AG09309 (cell line): ENCODE measurements around the gene TAF5L.
"Not testable (repeated sequence)": the region's sequence is repeated elsewhere in the genome, so short reads cannot be mapped to it uniquely, and the experiment has no call there.

Source experiments
- DNase-seq: peaks from one replicate; pipeline ENCODE4 v3.0.0-alpha.2; 2010; ENCODE audit warnings: low read depth
- H3K4me3 ChIP-seq: 2 replicates; pipeline ENCODE4 v1.5.1; 2011; ENCODE audit warnings: mild to moderate bottlenecking, low read depth, low read length, moderate library complexity; ENCODE audit not compliant: control insufficient read depth
- TF ChIP-seq, protein P1 (sequence below): IDR thresholded peaks from 2 replicates; pipeline ENCODE4 v1.5.1; 2011; ENCODE audit warnings: mild to moderate bottlenecking, low read depth, low read length, inconsistent platforms; ENCODE audit not compliant: insufficient read depth, control insufficient read depth; ENCODE audit errors: missing control alignments

Gene TAF5L

GRCh38 chr1:229597877-229598276 lies 28.0 kb downstream of the TAF5L start:
- TF ChIP-seq, protein P1, sequence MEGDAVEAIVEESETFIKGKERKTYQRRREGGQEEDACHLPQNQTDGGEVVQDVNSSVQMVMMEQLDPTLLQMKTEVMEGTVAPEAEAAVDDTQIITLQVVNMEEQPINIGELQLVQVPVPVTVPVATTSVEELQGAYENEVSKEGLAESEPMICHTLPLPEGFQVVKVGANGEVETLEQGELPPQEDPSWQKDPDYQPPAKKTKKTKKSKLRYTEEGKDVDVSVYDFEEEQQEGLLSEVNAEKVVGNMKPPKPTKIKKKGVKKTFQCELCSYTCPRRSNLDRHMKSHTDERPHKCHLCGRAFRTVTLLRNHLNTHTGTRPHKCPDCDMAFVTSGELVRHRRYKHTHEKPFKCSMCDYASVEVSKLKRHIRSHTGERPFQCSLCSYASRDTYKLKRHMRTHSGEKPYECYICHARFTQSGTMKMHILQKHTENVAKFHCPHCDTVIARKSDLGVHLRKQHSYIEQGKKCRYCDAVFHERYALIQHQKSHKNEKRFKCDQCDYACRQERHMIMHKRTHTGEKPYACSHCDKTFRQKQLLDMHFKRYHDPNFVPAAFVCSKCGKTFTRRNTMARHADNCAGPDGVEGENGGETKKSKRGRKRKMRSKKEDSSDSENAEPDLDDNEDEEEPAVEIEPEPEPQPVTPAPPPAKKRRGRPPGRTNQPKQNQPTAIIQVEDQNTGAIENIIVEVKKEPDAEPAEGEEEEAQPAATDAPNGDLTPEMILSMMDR = no peak
- H3K4me3 ChIP-seq = no peak overlapping the region
- no peak for DNase-seq

DNA sequence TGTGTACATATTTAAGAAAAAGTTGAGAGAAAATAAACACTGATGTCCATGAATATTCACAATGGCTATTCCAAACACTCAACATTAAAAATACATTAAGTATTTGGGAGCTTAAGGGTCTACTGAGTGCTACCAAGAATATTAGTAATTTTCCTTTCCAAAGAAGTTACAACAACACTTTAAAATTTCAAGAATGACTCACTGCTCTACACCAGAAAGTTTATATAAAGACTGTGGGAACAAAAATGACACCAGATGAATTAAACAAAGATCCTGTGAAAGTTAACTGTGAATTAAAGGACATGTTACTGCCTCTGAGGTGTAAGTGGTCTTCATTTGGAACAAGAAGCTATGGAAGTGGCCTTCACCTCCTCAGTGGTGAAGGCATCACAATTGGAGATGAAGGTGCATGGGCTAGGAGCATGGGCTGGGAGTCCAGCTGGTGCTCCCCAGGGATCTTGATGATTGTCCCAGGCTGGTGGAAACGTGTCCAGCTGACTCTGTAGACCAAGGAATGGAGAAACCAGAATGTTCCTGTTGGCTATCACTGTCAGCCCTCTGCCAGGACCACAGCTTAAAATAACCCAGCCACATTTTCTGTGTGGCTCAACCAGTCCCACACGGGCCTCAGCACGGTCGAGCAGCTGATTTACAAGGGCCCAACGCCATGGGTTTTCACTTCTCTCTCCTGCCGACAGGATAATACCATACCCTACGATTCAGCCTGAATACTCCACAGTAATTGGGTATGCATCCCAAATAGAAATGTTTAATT lies 28.8 kb downstream of the TAF5L start:
- TF ChIP-seq, protein P1 = no peak
- peak; percentile 34 for DNase-seq
- no peak overlapping the region for H3K4me3 ChIP-seq

DNA sequence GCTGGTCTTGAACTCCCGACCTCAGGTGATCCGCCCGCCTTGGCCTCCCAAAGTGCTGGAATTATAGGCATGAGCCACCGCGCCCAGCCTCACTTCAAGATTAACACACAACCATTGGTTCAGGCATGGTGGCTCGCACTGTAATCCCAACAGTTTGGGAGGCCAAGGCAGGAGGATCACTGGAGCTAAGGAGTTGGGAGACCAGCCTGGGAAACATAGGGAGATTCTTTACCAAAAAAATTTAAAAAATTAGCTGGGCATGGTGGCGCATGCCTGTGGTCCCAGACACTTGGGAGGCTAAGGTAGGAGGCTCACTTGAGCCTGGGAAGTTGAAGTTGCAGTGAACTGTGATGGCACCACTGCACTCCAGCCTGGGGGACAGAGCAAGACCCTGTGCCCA lies 30.0 kb downstream of the TAF5L start:
- not testable (repeated sequence) for DNase-seq

GRCh38 chr1:229594227-229595008 lies 31.5 kb downstream of the TAF5L start:
- TF ChIP-seq, protein P1 = no peak
- no peak overlapping the region for H3K4me3 ChIP-seq
- no peak for DNase-seq

More for the DNA sequence above, 30.0 kb downstream of the TAF5L start:
- H3K4me3 ChIP-seq = not testable (repeated sequence)

DNA sequence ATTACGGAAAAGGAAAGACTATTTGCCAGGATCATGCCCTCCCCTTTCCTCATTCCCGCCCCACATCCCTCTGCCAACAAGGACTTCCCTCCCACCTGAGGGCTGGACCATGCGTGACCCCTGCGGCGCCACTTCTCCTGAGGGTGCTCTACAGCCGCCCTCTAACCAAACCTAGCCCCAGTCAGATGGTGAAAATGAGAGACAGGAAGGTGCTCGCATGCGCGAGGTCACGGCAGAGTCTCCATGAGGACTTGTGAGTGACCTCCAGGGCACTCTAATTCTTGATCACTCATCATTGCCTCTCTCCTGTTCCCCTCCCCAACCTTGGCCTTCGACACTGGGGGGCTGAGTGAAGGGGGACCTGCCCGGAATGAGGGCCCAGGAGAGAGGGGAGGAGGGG lies 32.1 kb downstream of the TAF5L start:
- TF ChIP-seq, protein P1 = no peak
- H3K4me3 ChIP-seq = no peak overlapping the region
- DNase-seq = no peak

- DNase-seq = no peak
- no peak overlapping the region for H3K4me3 ChIP-seq
- TF ChIP-seq, protein P1 = no peak
Observed at GRCh38 chr1:229590119-229590518, 35.8 kb downstream of the TAF5L start.

GRCh38 chr1:229585338-229585737 lies 40.6 kb downstream of the TAF5L start:
- TF ChIP-seq, protein P1 = no peak
- DNase-seq = no peak
- H3K4me3 ChIP-seq = no peak overlapping the region
